Activated naive CD4-positive, alpha-beta T cell treated with anti-CD3 and anti-CD28 coated beads, Interleukin-2, amount 10 ng/mL, durations not matched to agents 7 days and 5 days (primary cell): ENCODE measurements around the gene RNF144B.
"Not testable (repeated sequence)": the region's sequence is repeated elsewhere in the genome, so short reads cannot be mapped to it uniquely, and the experiment has no call there.

Source experiments
- CTCF ChIA-PET: fragments of 350-600 bp; sonication (Branson Sonifier 250); formaldehyde crosslinking; loops from one replicate; lab custom pipeline; 2021; ENCODE audit warnings: antibody characterized with exemption; lab: Charles Lee
- DNase-seq: peaks from one replicate; pipeline ENCODE4 v3.0.0-alpha.2; 2020
- H3K27ac Mint-ChIP-seq: one replicate; pipeline ENCODE4 v1.8.0; 2021; ENCODE audit warnings: mild to moderate bottlenecking, moderate library complexity, mixed read lengths
- H3K27me3 Mint-ChIP-seq: one replicate; pipeline ENCODE4 v1.8.0; 2021; ENCODE audit warnings: mild to moderate bottlenecking, mixed read lengths
- H3K36me3 Mint-ChIP-seq: one replicate; pipeline ENCODE4 v1.8.0; 2021; ENCODE audit warnings: mixed read lengths
- H3K4me1 Mint-ChIP-seq: one replicate; pipeline ENCODE4 v1.8.0; 2021; ENCODE audit warnings: mixed read lengths
- H3K4me3 Mint-ChIP-seq: one replicate; pipeline ENCODE4 v1.8.0; 2021; ENCODE audit warnings: mild to moderate bottlenecking, moderate library complexity, mixed read lengths
- H3K9me3 Mint-ChIP-seq: one replicate; pipeline ENCODE4 v1.8.0; 2021; ENCODE audit warnings: mixed read lengths

RNF144B gene

GRCh38 chr6:18387061-18387721 is at the start of gene RNF144B:
RNF144B (plus strand) TSS chr6:18387350; CDS start chr6:18399535, 12,185 bp downstream.
- Mint-ChIP-seq H3K27ac (peak within 1 kb of the TSS; percentile 80), H3K4me3 (peak within 1 kb of the TSS; percentile 98), H3K9me3 (no peaks in the 10 kb centered on the region), H3K27me3 (no peaks in the 10 kb centered on the region), H3K36me3 (no peaks in the 10 kb centered on the region), H3K4me1 (peaks cover 35% of the 10 kb centered on the region)
- CTCF ChIA-PET, result interaction anchor here (0.6 kb wide), 1 partner anchor 346 kb away, joined by 4 read pairs; no protein-coding TSS in a partner anchor
- peak; percentile 77 for DNase-seq

- Mint-ChIP-seq H3K27me3 (peaks cover 7% of the 10 kb centered on the region), H3K4me3 (no peak overlapping the region), H3K27ac (no peak overlapping the region), H3K9me3 (no peaks in the 10 kb centered on the region), H3K4me1 (no peaks in the 10 kb centered on the region), H3K36me3 (no peaks in the 10 kb centered on the region)
- CTCF ChIA-PET, result no interaction called here
- DNase-seq, result no peak
Observed at GRCh38 chr6:18339599-18339998, 47.6 kb upstream of the RNF144B start.

DNA sequence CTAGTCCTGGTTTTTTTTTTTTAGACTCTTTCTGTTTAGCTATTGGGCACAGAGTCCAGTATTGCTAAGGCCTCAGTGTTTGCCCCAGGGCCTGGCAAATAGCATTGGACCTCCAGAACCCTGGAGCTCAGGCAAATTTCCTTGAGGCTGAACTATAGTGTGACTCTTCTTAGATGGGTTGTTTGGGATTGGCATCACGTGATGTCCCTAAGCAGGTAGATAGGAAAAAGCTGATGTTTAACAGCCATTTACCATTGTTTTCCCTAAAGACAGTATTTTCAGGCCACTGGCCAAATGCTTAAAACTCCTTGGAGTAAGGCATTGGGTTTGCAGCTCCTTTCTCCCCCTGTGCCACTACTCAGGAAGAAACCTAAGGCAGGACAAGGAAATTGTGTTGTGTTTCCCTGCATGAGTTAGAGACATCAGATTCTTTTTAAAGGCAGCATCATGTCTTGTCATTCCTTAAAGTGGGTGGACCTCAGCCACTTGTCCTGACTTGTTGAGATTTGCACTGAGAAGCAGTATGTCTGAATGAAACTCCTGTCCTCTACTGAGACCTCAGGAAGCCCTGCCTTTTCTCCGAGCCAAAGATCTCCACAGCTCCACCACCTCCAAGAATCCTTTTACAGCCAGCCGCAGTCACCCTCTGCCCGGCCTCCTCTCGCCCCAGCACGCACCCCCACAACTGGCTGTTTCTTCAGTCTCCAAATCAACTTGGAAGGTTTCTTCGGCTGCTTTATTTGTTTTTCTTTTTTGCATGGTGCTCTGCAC is 46.2 kb upstream of the RNF144B start:
- CTCF ChIA-PET, result no interaction called here
- no peak for DNase-seq
- Mint-ChIP-seq H3K4me1 (no peaks in the 10 kb centered on the region), H3K27me3 (peaks cover 7% of the 10 kb centered on the region), H3K9me3 (no peaks in the 10 kb centered on the region), H3K4me3 (no peak overlapping the region), H3K36me3 (no peaks in the 10 kb centered on the region), H3K27ac (no peak overlapping the region)

DNA sequence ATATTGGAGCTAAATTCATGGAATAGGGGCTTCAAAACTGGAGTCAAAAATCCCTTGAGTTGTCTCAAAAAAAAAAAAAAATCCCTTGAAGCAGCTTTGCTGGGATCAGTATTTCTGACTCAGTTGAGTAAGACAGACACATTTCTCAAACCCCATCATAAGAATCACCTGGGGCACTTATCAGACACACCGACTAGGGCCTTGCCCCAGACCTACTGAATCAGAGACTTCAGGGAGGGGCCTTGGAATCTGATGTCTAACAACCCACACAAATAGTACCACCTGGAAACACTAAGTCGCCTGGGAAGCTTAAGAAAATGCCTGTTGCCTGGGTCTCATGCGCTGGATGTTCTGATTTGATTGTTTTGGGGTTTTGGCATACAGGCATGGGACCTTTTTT is 44.9 kb upstream of the RNF144B start:
- Mint-ChIP-seq H3K4me1 (no peaks in the 10 kb centered on the region), H3K36me3 (no peaks in the 10 kb centered on the region), H3K9me3 (no peaks in the 10 kb centered on the region), H3K27me3 (peaks cover under 1% of the 10 kb centered on the region), H3K4me3 (no peak overlapping the region), H3K27ac (no peak overlapping the region)
- no peak for DNase-seq
- CTCF ChIA-PET, result no interaction called here

DNA sequence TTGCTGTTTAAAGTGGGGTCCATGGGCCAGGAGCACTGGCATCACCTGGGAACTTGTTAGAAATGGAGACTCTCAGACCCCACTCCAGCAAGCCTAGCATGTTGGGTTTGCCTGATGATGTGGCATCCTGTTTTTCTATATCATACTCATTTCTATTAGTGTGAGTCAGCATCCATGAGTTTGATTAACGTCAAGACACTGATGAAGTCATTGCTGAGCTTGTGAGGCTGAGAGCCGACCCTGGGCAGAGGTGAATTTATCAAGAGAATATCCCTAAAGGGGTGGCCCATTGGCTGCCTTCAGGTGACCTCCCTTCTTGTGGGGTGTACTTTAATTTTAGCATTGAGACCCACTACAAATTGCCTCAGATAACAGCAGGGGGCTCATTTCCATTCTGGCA is 43.4 kb upstream of the RNF144B start:
- no peak overlapping the region for H3K4me3 Mint-ChIP-seq
- H3K27ac Mint-ChIP-seq, result no peak overlapping the region
- H3K36me3 Mint-ChIP-seq, result no peaks in the 10 kb centered on the region
- DNase-seq, result no peak
- CTCF ChIA-PET, result no interaction called here
- no peaks in the 10 kb centered on the region for H3K9me3 Mint-ChIP-seq
- H3K27me3 Mint-ChIP-seq, result no peaks in the 10 kb centered on the region
- H3K4me1 Mint-ChIP-seq, result no peaks in the 10 kb centered on the region

GRCh38 chr6:18347021-18347577 is 40.1 kb upstream of the RNF144B start:
- no peak for DNase-seq
- CTCF ChIA-PET, result no interaction called here
- H3K4me1 Mint-ChIP-seq, result no peaks in the 10 kb centered on the region
- no peak overlapping the region for H3K27ac Mint-ChIP-seq
- no peak overlapping the region for H3K4me3 Mint-ChIP-seq
- H3K9me3 Mint-ChIP-seq, result no peaks in the 10 kb centered on the region
- no peaks in the 10 kb centered on the region for H3K36me3 Mint-ChIP-seq
- H3K27me3 Mint-ChIP-seq, result peaks cover 9% of the 10 kb centered on the region

GRCh38 chr6:18347866-18348265 is 39.3 kb upstream of the RNF144B start:
- no peak for DNase-seq
- no peaks in the 10 kb centered on the region for H3K4me1 Mint-ChIP-seq
- no peak overlapping the region for H3K4me3 Mint-ChIP-seq
- H3K27ac Mint-ChIP-seq, result no peak overlapping the region
- CTCF ChIA-PET, result no interaction called here
- no peaks in the 10 kb centered on the region for H3K36me3 Mint-ChIP-seq
- no peaks in the 10 kb centered on the region for H3K9me3 Mint-ChIP-seq
- peaks cover 9% of the 10 kb centered on the region for H3K27me3 Mint-ChIP-seq

GRCh38 chr6:18349386-18349785 is 37.8 kb upstream of the RNF144B start:
- CTCF ChIA-PET, result no interaction called here
- Mint-ChIP-seq H3K27me3 (peaks cover 9% of the 10 kb centered on the region), H3K36me3 (no peaks in the 10 kb centered on the region), H3K9me3 (peaks cover 5% of the 10 kb centered on the region), H3K27ac (no peak overlapping the region), H3K4me1 (no peaks in the 10 kb centered on the region), H3K4me3 (no peak overlapping the region)
- DNase-seq, result no peak

- no peak overlapping the region for H3K4me3 Mint-ChIP-seq
Observed at GRCh38 chr6:18350271-18350670, 36.9 kb upstream of the RNF144B start.

DNA sequence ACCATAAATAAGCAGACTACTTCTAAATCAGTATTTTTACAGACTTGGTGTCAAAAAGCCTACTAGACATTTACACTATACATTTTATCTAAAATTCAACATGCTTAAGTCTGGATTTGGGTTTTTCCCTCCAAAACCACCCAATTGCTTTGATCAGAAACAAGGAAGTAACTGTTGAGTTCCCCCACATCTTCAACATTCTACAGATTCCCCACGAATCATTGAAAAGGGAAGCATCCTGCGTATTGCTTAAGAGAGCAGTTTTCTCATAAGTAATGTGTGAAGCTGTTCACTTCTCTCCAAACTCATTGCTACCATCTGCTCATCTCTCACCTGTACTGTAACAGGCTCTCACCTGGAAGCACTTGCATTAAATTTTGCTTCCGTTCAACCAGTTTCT is 36.4 kb upstream of the RNF144B start:
- Mint-ChIP-seq H3K9me3 (peaks cover 5% of the 10 kb centered on the region), H3K27me3 (peaks cover 13% of the 10 kb centered on the region), H3K4me3 (no peak overlapping the region), H3K4me1 (no peaks in the 10 kb centered on the region), H3K27ac (no peak overlapping the region), H3K36me3 (no peaks in the 10 kb centered on the region)
- no peak for DNase-seq
- CTCF ChIA-PET, result no interaction called here

More at GRCh38 chr6:18350271-18350670, 36.9 kb upstream of the RNF144B start:
- CTCF ChIA-PET, result no interaction called here
- no peak for DNase-seq
- H3K27ac Mint-ChIP-seq, result no peak overlapping the region
- H3K4me1 Mint-ChIP-seq, result no peaks in the 10 kb centered on the region
- peaks cover 13% of the 10 kb centered on the region for H3K27me3 Mint-ChIP-seq
- peaks cover 5% of the 10 kb centered on the region for H3K9me3 Mint-ChIP-seq
- H3K36me3 Mint-ChIP-seq, result no peaks in the 10 kb centered on the region

DNA sequence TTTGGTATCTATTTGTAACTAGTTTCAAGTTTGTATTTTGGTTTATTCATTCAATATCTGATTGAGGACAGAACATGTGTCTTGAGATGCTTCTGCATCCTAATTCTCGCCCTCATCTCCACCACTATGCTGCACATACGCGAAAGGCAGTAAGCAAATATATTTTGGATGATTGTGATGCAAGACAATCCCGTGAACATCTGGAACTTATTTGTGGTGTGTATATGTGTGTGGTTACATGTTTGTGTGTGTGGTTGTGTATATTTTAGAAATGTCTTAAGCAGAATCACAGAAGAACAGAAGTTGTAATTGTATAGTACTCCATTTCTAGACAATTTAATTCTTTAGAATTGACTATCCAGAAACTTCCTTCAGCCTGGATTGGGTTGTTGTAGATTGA is 35.1 kb upstream of the RNF144B start:
- no peak overlapping the region for H3K27ac Mint-ChIP-seq
- CTCF ChIA-PET, result interaction anchor here (0.6 kb wide), 1 partner anchor 9 kb away, joined by 3 read pairs; no protein-coding TSS in a partner anchor
- no peak overlapping the region for H3K4me3 Mint-ChIP-seq
- H3K9me3 Mint-ChIP-seq, result peaks cover 5% of the 10 kb centered on the region
- H3K36me3 Mint-ChIP-seq, result no peaks in the 10 kb centered on the region
- no peak for DNase-seq
- H3K27me3 Mint-ChIP-seq, result peaks cover 20% of the 10 kb centered on the region
- no peaks in the 10 kb centered on the region for H3K4me1 Mint-ChIP-seq

- H3K27ac Mint-ChIP-seq, result no peak overlapping the region
- H3K9me3 Mint-ChIP-seq, result peaks cover 5% of the 10 kb centered on the region
- H3K4me3 Mint-ChIP-seq, result no peak overlapping the region
- DNase-seq, result no peak
- H3K36me3 Mint-ChIP-seq, result no peaks in the 10 kb centered on the region
- no peaks in the 10 kb centered on the region for H3K4me1 Mint-ChIP-seq
- peaks cover 20% of the 10 kb centered on the region for H3K27me3 Mint-ChIP-seq
- CTCF ChIA-PET, result no interaction called here
Observed at GRCh38 chr6:18352842-18353241, 34.3 kb upstream of the RNF144B start.

GRCh38 chr6:18353251-18353650 is 33.9 kb upstream of the RNF144B start:
- CTCF ChIA-PET, result no interaction called here
- Mint-ChIP-seq H3K27ac (no peak overlapping the region), H3K27me3 (peaks cover 20% of the 10 kb centered on the region), H3K9me3 (peaks cover 6% of the 10 kb centered on the region), H3K4me3 (no peak overlapping the region), H3K36me3 (no peaks in the 10 kb centered on the region), H3K4me1 (no peaks in the 10 kb centered on the region)
- no peak for DNase-seq

DNA sequence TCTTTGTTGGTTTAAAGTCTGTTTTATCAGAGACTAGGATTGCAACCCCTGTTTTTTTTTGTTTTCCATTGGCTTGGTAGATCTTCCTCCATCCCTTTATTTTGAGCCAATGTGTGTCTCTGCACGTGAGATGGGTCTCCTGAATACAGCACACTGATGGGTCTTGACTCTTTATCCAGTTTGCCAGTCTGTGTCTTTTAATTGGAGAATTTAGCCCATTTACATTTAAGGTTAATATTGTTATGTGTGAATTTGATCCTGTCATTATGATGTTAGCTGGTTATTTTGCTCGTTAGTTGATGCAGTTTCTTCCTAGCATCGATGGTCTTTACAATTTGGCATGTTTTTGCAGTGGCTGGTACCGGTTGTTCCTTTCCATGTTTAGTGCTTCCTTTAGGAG is 29.6 kb upstream of the RNF144B start:
- H3K4me3 Mint-ChIP-seq, H3K4me1 Mint-ChIP-seq, H3K9me3 Mint-ChIP-seq, DNase-seq, CTCF ChIA-PET, H3K27ac Mint-ChIP-seq, H3K36me3 Mint-ChIP-seq: not testable (repeated sequence)
- peaks cover 17% of the 10 kb centered on the region for H3K27me3 Mint-ChIP-seq
